SK-N-SH (cell line): ENCODE data around the gene SMCO4. TPM values are rescaled to one million over a fixed set of nuclear protein-coding genes. Genes with fewer than 3 reads are reported as not detected.
A peak's percentile ranks its signal among the peaks of the same experiment; 100 is the strongest.

Experiments used
- CHD2 ChIP-seq: fragments of 150-350 bp; IDR thresholded peaks from 2 replicates; pipeline ENCODE4 v1.6.1; 2018; ENCODE audit warnings: low read length; ENCODE audit not compliant: partially characterized antibody
- ELF1 ChIP-seq: IDR thresholded peaks from 2 replicates; pipeline ENCODE4 v1.4.0; 2012
- EP300 ChIP-seq, 2 experiments: IDR thresholded peaks; 2 replicates each; pipeline versions ENCODE4 v1.4.0 to v1.6.1; 2012; ENCODE audit warnings: borderline replicate concordance in 1 of 2, low read depth in 1 of 2, low read length in 1 of 2
- FOXJ3 ChIP-seq: sonication (generic); formaldehyde crosslinking; IDR thresholded peaks from 2 replicates; pipeline ENCODE4 v1.5.1; 2020; ENCODE audit warnings: mild to moderate bottlenecking, missing genetic modification reagents
- FOXM1 ChIP-seq: IDR thresholded peaks from 2 replicates; pipeline ENCODE4 v1.4.0; 2012; ENCODE audit warnings: low read depth, mild to moderate bottlenecking
- GATA2 ChIP-seq: sonication (generic); formaldehyde crosslinking; IDR thresholded peaks from 2 replicates; pipeline ENCODE4 v1.5.0; 2020; ENCODE audit warnings: mild to moderate bottlenecking, missing genetic modification reagents
- MXI1 ChIP-seq: IDR thresholded peaks from 2 replicates; pipeline ENCODE4 v1.6.1; 2012; ENCODE audit warnings: mild to moderate bottlenecking, low read depth, low read length, improper control_type of control experiment
- NFIC ChIP-seq: IDR thresholded peaks from 2 replicates; pipeline ENCODE4 v1.4.0; 2012; ENCODE audit warnings: borderline replicate concordance
- POLR2AphosphoS5 ChIP-seq: IDR thresholded peaks from 2 replicates; pipeline ENCODE4 v1.6.1; 2012; ENCODE audit warnings: low read depth, low read length
- RAD21 ChIP-seq: IDR thresholded peaks from 2 replicates; pipeline ENCODE4 v1.6.1; 2012; ENCODE audit warnings: mild to moderate bottlenecking, low read length
- RXRA ChIP-seq: IDR thresholded peaks from 2 replicates; pipeline ENCODE4 v1.4.0; 2012; ENCODE audit warnings: low read depth, mild to moderate bottlenecking, borderline replicate concordance
- SIN3A ChIP-seq: IDR thresholded peaks from 2 replicates; pipeline ENCODE4 v1.6.1; 2012; ENCODE audit warnings: low read depth, mild to moderate bottlenecking, low read length, moderate library complexity, borderline replicate concordance
- TCF12 ChIP-seq: IDR thresholded peaks from 2 replicates; pipeline ENCODE4 v1.4.0; 2012
- polyA plus RNA-seq, 3 experiments: library from polyadenylated mRNA; depleted of rRNA; stranded (reverse); fragments of >200 nt; gene quantifications; 2 replicates each; pipeline ENCODE4 v1.2.3, GENCODE V29; 2012
- TF ChIP-seq, protein P1 (sequence below): IDR thresholded peaks from 2 replicates; pipeline ENCODE4 v1.4.0; 2012; ENCODE audit warnings: low read depth, borderline replicate concordance
- TF ChIP-seq, protein P2 (sequence below): IDR thresholded peaks from 2 replicates; pipeline ENCODE4; 2012
- TF ChIP-seq, protein P3 (sequence below): fragments of 150-350 bp; IDR thresholded peaks from 2 replicates; pipeline ENCODE4 v1.6.1; 2017; ENCODE audit warnings: antibody characterized with exemption, low read length, low read depth, borderline replicate concordance
- TF ChIP-seq, protein P4 (sequence below): IDR thresholded peaks from 2 replicates; pipeline ENCODE4 v1.6.1; 2012; ENCODE audit warnings: mild to moderate bottlenecking, low read depth, low read length, moderate library complexity
- TF ChIP-seq, protein P5 (sequence below): fragments of 150-350 bp; IDR thresholded peaks from 2 replicates; pipeline ENCODE4 v1.6.1; 2016; ENCODE audit warnings: mild to moderate bottlenecking, low read depth, low read length

The SMCO4 gene
- polyA plus RNA-seq, 1 of the 3 experiments (the other 2 are of a cell fraction): 9.0 TPM

DNA sequence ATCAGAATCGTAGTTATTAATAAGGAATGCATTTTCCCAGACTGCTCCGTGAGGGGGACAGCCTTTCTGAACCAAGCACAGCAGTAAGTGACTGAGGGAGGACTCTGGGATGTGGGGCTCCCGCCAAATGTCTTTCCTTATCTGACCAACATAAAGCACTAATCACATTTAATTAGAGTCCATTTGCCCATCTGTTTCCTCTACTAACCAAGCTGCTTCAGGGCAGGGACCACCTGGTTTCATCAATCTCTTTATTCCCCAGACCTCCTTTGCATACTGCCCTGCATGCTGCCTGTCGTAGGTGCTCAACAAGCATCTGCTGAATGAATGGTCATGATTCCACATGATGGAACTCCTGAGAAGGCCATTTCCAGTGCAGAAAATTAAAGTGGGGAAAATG is 29.4 kb downstream of the SMCO4 start (continued):
- TF ChIP-seq, protein P1, sequence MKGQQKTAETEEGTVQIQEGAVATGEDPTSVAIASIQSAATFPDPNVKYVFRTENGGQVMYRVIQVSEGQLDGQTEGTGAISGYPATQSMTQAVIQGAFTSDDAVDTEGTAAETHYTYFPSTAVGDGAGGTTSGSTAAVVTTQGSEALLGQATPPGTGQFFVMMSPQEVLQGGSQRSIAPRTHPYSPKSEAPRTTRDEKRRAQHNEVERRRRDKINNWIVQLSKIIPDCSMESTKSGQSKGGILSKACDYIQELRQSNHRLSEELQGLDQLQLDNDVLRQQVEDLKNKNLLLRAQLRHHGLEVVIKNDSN: no peak
- TF ChIP-seq POLR2AphosphoS5 (0 out of 2 replicates have a peak, but pooled peaks have one; percentile 31), RXRA (no peak), RAD21 (peak; percentile 10), EP300 (IDR thresholded peaks at IDR 0.05; ENCODE audit: borderline replicate concordance in 1 of 2, low read depth in 1 of 2, low read length in 1 of 2) (peak in 1 of 2 experiments; percentile 96; a peak in 2 of 4 replicates), MXI1 (peak; percentile 85), ELF1 (no peak), TCF12 (peak; percentile 60; the same call in 1 of the 2 replicates), CHD2 (peak; percentile 91), FOXM1 (no peak), FOXJ3 (CRISPR knock-in tag) (no peak), SIN3A (no peak), NFIC (no peak), GATA2 (CRISPR knock-in tag) (peak; percentile 97)
- TF ChIP-seq, protein P2, sequence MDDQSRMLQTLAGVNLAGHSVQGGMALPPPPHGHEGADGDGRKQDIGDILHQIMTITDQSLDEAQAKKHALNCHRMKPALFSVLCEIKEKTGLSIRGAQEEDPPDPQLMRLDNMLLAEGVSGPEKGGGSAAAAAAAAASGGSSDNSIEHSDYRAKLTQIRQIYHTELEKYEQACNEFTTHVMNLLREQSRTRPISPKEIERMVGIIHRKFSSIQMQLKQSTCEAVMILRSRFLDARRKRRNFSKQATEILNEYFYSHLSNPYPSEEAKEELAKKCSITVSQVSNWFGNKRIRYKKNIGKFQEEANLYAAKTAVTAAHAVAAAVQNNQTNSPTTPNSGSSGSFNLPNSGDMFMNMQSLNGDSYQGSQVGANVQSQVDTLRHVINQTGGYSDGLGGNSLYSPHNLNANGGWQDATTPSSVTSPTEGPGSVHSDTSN: no peak
- TF ChIP-seq, protein P3, sequence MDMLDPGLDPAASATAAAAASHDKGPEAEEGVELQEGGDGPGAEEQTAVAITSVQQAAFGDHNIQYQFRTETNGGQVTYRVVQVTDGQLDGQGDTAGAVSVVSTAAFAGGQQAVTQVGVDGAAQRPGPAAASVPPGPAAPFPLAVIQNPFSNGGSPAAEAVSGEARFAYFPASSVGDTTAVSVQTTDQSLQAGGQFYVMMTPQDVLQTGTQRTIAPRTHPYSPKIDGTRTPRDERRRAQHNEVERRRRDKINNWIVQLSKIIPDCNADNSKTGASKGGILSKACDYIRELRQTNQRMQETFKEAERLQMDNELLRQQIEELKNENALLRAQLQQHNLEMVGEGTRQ: no peak
- TF ChIP-seq, protein P4, sequence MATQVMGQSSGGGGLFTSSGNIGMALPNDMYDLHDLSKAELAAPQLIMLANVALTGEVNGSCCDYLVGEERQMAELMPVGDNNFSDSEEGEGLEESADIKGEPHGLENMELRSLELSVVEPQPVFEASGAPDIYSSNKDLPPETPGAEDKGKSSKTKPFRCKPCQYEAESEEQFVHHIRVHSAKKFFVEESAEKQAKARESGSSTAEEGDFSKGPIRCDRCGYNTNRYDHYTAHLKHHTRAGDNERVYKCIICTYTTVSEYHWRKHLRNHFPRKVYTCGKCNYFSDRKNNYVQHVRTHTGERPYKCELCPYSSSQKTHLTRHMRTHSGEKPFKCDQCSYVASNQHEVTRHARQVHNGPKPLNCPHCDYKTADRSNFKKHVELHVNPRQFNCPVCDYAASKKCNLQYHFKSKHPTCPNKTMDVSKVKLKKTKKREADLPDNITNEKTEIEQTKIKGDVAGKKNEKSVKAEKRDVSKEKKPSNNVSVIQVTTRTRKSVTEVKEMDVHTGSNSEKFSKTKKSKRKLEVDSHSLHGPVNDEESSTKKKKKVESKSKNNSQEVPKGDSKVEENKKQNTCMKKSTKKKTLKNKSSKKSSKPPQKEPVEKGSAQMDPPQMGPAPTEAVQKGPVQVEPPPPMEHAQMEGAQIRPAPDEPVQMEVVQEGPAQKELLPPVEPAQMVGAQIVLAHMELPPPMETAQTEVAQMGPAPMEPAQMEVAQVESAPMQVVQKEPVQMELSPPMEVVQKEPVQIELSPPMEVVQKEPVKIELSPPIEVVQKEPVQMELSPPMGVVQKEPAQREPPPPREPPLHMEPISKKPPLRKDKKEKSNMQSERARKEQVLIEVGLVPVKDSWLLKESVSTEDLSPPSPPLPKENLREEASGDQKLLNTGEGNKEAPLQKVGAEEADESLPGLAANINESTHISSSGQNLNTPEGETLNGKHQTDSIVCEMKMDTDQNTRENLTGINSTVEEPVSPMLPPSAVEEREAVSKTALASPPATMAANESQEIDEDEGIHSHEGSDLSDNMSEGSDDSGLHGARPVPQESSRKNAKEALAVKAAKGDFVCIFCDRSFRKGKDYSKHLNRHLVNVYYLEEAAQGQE: no peak
- TF ChIP-seq, protein P5, sequence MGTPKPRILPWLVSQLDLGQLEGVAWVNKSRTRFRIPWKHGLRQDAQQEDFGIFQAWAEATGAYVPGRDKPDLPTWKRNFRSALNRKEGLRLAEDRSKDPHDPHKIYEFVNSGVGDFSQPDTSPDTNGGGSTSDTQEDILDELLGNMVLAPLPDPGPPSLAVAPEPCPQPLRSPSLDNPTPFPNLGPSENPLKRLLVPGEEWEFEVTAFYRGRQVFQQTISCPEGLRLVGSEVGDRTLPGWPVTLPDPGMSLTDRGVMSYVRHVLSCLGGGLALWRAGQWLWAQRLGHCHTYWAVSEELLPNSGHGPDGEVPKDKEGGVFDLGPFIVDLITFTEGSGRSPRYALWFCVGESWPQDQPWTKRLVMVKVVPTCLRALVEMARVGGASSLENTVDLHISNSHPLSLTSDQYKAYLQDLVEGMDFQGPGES: no peak
